Activated CD4-positive, alpha-beta T cell treated with anti-CD3 and anti-CD28 coated beads for 36 hours (primary cell): ENCODE data around the gene RNF130. TPM values are rescaled to one million over a fixed set of nuclear protein-coding genes. Genes with fewer than 3 reads are reported as not detected.

ENCODE experiments used
- ATAC-seq: fragments of 200-7000 bp; cut with Tn5 transposase; one replicate; pipeline ENCODE4 v1.10.0; 2021; ENCODE audit warnings: mild to moderate bottlenecking, moderate library complexity
- CTCF ChIA-PET: fragments of 350-600 bp; sonication (Branson Sonifier 250); formaldehyde crosslinking; loops from one replicate; lab custom pipeline; 2021; ENCODE audit warnings: antibody characterized with exemption; lab: Charles Lee
- POLR2A ChIA-PET: fragments of 350-600 bp; sonication (Branson Sonifier 250); formaldehyde crosslinking; loops from one replicate; lab custom pipeline; 2021; ENCODE audit warnings: antibody characterized with exemption, inconsistent platforms; lab: Charles Lee
- DNase-seq: peaks from one replicate; pipeline ENCODE4 v3.0.0-alpha.2; 2020
- H3K27ac Mint-ChIP-seq: one replicate; pipeline ENCODE4 v1.8.0; 2021; ENCODE audit warnings: mixed read lengths
- H3K27me3 Mint-ChIP-seq: one replicate; pipeline ENCODE4 v1.8.0; 2021; ENCODE audit warnings: mixed read lengths
- H3K36me3 Mint-ChIP-seq: one replicate; pipeline ENCODE4 v1.8.0; 2021; ENCODE audit warnings: low read depth, mixed read lengths
- H3K4me1 Mint-ChIP-seq: one replicate; pipeline ENCODE4 v1.8.0; 2021; ENCODE audit warnings: mixed read lengths
- H3K4me3 Mint-ChIP-seq: one replicate; pipeline ENCODE4 v1.8.0; 2021; ENCODE audit warnings: mild to moderate bottlenecking, moderate library complexity, mixed read lengths
- H3K9me3 Mint-ChIP-seq: one replicate; pipeline ENCODE4 v1.8.0; 2021; ENCODE audit warnings: low read depth, mixed read lengths
- intact Hi-C, 2 experiments: fragments of 100-400 bp; cut with DNase I in 1 of 2; cut with micrococcal nuclease in 1 of 2; formaldehyde crosslinking; loops; one replicate each; pipeline versions ENCODE4 v1.14.2 to v1.15.1; 2022 to 2024; cut with DNase I, micrococcal nuclease
- total RNA-seq, 2 experiments: library from RNA; stranded (reverse); gene quantifications; one replicate each; pipeline ENCODE4 v1.2.3, GENCODE V29; 2021

Gene RNF130, protein sequence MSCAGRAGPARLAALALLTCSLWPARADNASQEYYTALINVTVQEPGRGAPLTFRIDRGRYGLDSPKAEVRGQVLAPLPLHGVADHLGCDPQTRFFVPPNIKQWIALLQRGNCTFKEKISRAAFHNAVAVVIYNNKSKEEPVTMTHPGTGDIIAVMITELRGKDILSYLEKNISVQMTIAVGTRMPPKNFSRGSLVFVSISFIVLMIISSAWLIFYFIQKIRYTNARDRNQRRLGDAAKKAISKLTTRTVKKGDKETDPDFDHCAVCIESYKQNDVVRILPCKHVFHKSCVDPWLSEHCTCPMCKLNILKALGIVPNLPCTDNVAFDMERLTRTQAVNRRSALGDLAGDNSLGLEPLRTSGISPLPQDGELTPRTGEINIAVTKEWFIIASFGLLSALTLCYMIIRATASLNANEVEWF
- 10 to 100 TPM; 10.3 to 13.3 TPM for total RNA-seq

DNA sequence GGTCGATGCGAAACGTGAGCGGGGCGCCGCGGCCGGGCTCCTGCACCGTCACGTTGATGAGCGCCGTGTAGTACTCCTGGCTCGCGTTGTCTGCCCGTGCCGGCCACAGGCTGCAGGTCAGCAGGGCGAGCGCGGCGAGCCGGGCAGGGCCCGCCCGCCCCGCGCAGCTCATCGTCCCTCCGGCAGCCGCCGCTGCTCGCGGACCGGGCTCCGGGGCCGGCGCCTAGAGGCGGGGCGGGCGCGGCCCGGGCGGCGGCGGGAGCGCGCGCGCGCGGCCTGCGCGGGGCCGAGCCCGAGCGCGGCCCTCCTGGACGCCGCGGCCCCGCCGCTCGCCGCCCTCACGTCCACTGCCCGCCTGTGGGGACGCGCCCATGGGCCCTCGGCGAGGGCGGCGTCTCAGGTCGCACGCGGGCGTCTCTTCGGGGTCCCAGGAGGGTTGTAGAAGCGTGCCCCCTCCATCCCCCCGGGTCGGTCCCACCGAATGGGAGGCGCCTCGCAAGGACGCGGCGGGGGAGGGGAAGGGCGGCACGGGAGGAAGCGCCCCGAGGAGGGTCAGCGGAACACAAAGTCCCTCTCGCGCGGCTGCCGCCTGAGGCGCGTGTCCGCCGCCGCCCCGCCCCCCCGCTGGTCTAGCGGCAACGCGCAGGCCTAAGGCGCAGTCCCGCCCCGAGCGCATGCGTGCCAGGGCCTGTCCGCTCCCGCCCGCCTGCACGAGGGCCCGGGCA, at the start of gene RNF130:
Gene RNF130 (minus strand): TSS at position 229 of the 725 bp plus-strand sequence. CDS start 57 bp downstream, at position 172.
- H3K36me3 Mint-ChIP-seq: peaks cover 1% of the 10 kb centered on the region
- intact Hi-C loops: loop anchor here in 1 of 2 experiments (1.0 to 5.0 kb wide), 8 partner anchors 19 to 521 kb away; partner anchors contain the start of genes CANX, HNRNPH1, MRNIP and RUFY1

DNA sequence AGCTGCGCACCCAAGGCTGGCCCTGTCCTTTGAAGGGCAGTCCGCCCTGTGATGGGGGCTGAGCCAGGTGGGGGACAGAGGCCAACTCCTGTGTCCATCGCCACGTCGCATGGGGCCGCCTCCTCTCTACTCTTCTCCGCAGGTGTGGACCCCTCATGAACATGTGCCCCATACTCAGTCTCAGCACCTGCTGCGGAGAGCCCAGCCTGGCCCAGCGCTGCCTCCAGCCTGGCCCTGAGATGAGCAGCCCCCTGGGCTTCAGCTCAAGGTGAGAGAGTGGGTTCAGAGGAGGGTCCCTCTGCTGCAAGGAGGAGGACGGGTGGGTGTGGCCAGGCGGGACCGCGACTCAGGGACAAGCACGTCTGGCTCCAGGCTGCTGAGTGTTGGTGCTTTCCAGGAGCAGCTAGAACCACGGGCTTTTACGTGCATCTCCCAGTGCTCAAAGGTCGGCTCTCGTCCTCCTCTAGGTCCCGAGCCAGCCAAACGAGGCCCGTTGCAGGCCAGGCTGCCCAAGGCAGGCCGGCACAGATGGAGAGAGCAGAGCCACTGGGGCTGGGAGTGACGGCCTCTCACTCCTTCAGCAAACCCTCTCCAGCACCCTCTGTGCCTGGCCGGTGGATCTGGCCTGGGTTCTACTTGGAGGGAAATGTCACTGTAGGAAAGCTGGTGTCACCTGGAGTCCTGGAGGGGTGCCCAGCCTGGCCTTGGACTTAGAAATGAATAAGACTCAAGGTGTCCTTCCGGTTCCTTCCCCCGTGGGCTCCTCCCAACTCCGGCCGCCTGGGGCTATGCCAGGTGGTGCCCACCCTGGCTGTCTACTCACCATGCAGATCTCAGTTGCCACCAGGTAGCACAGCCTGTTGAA, 48.9 kb upstream of the RNF130 start:
- no peak for ATAC-seq
- Mint-ChIP-seq H3K9me3 (no peaks in the 10 kb centered on the region), H3K36me3 (no peaks in the 10 kb centered on the region), H3K4me3 (no peak overlapping the region), H3K27me3 (peaks cover 7% of the 10 kb centered on the region), H3K4me1 (no peaks in the 10 kb centered on the region), H3K27ac (no peak overlapping the region)
- POLR2A ChIA-PET: no interaction called here
- DNase-seq: no peak
- CTCF ChIA-PET: no interaction called here
- intact Hi-C loops: no loop called here

More for the DNA sequence above, at the start of gene RNF130:
- peak; percentile 79 for ATAC-seq
- Mint-ChIP-seq H3K27ac (peak within 1 kb of the TSS; percentile 44), H3K4me1 (peaks cover 29% of the 10 kb centered on the region), H3K4me3 (peak within 1 kb of the TSS; percentile 80), H3K9me3 (peaks cover 2% of the 10 kb centered on the region), H3K27me3 (no peaks in the 10 kb centered on the region)
- ChIA-PET POLR2A (interaction anchor here (0.7 kb wide), 1 partner anchor 149 kb away, joined by 5 read pairs; no protein-coding TSS in a partner anchor), CTCF (no interaction called here)
- peak; percentile 93 for DNase-seq

DNA sequence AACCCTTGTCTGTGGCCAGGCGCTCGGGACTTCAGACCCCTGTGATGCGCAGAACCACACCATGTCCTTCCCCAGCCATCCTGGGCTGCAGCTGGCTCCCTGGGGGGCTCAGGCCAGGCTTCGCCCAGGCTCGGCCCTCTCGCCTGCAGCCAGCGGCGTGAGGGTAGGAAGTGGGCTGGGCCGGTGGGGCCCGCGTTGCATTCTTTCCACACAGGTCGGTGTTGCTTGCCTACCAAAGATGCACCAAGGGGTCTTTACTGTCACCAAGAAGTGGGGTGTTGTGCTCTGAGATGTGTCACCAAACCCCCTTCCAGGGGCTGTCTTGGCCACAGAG, 48.3 kb upstream of the RNF130 start:
- H3K27me3 Mint-ChIP-seq: peaks cover 7% of the 10 kb centered on the region
- CTCF ChIA-PET: no interaction called here

DNA sequence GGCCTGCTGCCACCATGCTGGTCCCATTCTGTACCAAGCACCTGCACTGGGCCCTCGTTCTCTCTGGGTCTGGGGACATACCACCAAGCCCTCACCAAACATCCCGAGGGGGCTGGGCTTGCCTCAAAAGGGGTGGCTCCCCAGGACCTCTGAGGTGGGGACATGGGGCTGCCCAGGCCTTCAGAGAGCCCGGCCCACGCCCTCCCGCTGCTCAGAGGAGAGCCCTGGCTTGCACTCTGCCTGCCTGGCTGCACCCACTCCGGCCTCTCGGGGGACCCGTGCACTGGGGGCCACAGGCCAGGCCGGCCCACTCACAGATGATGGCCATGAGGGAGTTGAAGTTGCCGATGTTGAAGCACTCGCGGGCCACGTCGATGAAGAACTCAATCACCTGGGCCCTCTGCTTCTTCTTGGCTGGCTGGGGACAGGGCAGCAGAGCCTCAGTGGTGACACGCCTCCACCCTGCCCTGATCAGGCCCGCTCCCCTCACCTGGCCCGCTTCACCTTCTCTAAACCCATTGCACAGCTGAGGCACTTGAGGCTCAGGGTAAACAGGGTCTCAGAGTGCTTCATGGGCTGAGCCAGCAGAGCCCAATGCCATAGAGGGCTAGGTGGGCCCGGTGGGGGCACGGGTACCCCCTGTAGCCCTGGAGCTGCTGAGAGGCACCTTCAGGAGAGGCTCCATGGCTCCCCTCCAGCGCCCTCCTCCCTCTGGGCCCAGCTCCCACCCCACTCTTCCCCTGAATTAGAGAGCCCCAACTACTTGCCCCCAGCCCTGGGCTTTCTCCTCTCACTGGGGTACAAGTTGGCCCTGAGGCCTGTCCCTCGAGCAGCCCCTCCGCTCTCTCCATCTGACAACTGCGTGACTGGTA, 47.7 kb upstream of the RNF130 start:
- CTCF ChIA-PET: no interaction called here
- intact Hi-C loops: no loop called here

More for the DNA sequence above, 48.3 kb upstream of the RNF130 start:
- intact Hi-C loops: no loop called here
- Mint-ChIP-seq H3K4me3 (no peak overlapping the region), H3K4me1 (no peaks in the 10 kb centered on the region), H3K9me3 (no peaks in the 10 kb centered on the region), H3K27ac (no peak overlapping the region), H3K36me3 (no peaks in the 10 kb centered on the region)
- POLR2A ChIA-PET: no interaction called here
- no peak for ATAC-seq
- no peak for DNase-seq

DNA sequence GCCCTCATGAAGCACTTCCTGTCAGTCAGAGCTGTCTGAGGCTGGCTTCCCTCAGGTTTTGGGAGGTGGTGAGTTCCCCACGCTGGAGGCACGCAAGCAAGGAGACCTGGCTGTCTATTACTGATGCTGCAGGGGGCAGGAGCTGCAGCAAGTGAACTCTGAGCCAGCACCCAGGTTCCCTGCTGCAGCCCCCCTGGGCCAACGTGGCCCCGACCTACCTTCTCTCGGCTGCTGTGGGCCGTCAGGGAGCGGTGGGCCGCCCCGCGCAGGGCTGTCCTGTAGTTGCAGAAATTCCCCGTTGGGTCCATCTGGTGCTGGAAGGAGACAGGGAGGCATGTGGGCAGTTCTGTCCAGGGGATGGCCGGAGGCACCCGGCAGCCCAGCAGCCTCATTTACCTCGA, 46.8 kb upstream of the RNF130 start:
- no peak for ATAC-seq
- Mint-ChIP-seq H3K27me3 (peaks cover 5% of the 10 kb centered on the region), H3K27ac (no peak overlapping the region), H3K9me3 (no peaks in the 10 kb centered on the region), H3K36me3 (no peaks in the 10 kb centered on the region), H3K4me1 (no peaks in the 10 kb centered on the region), H3K4me3 (no peak overlapping the region)
- intact Hi-C loops: no loop called here
- no peak for DNase-seq
- ChIA-PET CTCF (no interaction called here), POLR2A (no interaction called here)

More for the DNA sequence above, 47.7 kb upstream of the RNF130 start:
- ATAC-seq: no peak
- H3K9me3 Mint-ChIP-seq: no peaks in the 10 kb centered on the region
- no peak for DNase-seq
- H3K4me3 Mint-ChIP-seq: no peak overlapping the region
- H3K36me3 Mint-ChIP-seq: no peaks in the 10 kb centered on the region
- H3K27ac Mint-ChIP-seq: no peak overlapping the region
- peaks cover 7% of the 10 kb centered on the region for H3K27me3 Mint-ChIP-seq
- H3K4me1 Mint-ChIP-seq: no peaks in the 10 kb centered on the region
- POLR2A ChIA-PET: no interaction called here

DNA sequence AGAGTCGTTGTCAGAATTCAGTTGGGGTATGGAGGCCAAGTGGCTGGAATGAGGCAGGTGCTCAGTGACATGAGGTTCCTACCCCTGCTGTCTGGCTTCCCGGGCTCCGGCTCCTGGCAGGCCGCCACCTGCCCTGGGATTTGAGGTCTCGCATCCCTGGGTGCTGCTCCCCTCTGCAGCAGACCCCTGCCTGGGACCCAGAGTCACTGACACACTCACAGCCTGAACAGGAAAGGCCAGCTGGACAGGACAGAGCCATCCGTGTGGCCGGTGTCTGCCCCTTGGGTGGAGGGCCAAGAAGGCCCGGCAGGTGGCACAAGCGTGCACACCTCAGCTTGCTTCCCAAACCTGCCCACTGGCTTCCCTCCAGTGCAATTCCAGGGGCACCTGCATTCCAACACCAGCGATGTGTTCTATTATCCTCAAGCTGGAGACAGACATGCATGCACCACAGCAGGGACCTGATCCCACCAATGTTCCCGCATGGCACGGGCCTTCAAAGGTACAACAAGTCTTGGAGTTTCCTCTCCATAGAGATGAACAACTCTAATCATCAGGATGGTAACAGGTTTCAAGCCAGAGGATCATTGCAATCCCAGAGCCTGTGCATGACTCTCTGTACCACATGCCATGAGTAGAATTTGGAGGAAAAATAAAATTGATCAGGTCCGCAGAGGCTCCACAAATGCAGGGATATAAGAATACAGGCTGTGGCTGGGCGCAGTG, 45.6 kb upstream of the RNF130 start:
- DNase-seq (no peak), ATAC-seq (no peak)
- ChIA-PET CTCF (interaction anchor here (0.6 kb wide), 1 partner anchor 149 kb away, joined by 4 read pairs; no protein-coding TSS in a partner anchor), POLR2A (no interaction called here)
- Mint-ChIP-seq H3K9me3 (no peaks in the 10 kb centered on the region), H3K27ac (no peak overlapping the region), H3K4me1 (no peaks in the 10 kb centered on the region), H3K4me3 (no peak overlapping the region), H3K27me3 (no peaks in the 10 kb centered on the region), H3K36me3 (no peaks in the 10 kb centered on the region)
- intact Hi-C loops: no loop called here

DNA sequence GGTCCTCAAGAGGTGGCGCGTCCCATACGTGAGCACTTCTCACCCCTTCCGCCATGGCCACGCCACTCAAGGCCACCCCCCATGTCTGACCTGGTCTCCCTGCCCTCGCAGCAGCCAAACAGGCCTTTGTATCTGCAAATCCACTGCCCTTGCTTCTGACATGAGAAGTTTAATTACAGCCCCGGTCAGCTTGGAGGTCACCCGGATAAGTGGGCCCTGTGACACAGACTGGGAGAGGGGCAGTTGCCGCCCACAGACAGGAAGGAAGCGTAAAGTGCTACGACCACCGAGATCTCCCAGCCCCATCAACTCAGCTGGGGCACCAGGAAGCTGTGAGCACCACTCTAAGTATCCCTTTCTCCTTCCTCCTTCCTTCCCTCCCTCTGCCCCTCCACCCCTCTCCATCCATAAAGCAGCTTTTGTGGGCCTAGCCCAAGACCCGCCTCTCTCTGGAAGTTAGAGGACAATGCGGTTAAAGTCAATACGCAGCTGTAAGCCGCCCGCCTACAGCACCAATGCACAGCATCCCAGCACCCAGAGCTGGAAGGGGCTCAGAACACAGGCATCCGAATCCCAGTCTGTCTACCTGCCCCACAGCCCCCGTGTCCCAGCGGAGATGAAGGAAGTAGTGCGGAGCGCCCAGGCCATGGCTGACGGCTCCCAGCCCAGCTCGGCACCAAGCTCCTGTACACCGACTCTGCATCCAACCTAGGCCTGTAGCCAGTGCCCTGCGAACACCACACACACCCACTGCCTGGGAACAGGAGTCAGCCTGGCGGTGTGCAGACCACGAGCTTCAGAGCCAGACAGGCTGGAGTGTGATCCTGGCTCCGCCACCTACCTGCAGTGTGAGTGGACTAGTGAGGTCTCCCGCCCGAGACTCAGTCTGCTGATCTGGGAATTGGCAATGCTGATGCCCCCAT, 44.8 kb upstream of the RNF130 start:
- POLR2A ChIA-PET: no interaction called here
- DNase-seq (no peak), ATAC-seq (no peak)
- Mint-ChIP-seq H3K36me3 (no peaks in the 10 kb centered on the region), H3K27me3 (no peaks in the 10 kb centered on the region), H3K4me1 (no peaks in the 10 kb centered on the region), H3K9me3 (no peaks in the 10 kb centered on the region), H3K27ac (no peak overlapping the region), H3K4me3 (no peak overlapping the region)
- CTCF ChIA-PET: interaction anchor here (0.6 kb wide), 1 partner anchor 150 kb away, joined by 4 read pairs; no protein-coding TSS in a partner anchor
- intact Hi-C loops: no loop called here

DNA sequence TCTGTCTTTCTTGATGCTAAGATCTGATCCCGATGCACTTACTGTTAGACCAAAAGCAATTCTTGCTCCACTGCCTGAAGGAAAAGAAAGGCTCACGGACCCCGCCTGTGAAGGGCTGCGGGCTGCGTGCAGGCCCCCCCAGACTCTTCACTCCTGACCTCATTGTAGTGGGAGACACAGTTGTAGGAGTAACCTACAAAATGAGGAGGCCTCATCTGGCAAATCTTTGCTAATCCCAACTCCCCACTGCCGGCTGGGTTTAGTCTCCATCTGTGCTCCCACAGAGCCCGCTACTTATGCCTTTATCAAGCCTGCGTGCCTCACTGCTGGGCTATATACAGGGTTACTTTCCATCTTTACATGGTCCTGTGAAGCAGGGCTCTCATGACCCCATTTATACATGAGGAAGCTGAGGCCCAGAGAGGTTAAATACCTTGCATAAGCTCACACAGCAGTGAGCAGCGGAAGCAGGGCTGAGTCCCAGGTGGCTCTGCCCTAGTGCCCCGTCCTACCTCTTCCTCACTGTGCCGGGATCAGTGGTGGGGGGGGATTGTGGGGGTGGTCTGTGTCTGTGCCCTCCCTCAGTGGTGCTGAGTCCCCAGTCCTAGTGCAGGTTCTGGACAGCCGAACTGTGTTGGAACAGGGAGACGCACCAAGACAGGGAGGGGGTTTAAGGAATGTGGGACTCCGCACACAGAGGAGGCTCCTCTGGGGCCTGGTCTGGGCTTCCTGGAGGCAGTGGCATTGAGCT, 43.9 kb upstream of the RNF130 start:
- POLR2A ChIA-PET: no interaction called here
- CTCF ChIA-PET: no interaction called here
- no peak overlapping the region for H3K4me3 Mint-ChIP-seq
- DNase-seq (no peak), ATAC-seq (no peak)
- no peak overlapping the region for H3K27ac Mint-ChIP-seq
- H3K36me3 Mint-ChIP-seq: no peaks in the 10 kb centered on the region
- H3K27me3 Mint-ChIP-seq: no peaks in the 10 kb centered on the region
- H3K4me1 Mint-ChIP-seq: no peaks in the 10 kb centered on the region
- no peaks in the 10 kb centered on the region for H3K9me3 Mint-ChIP-seq
- intact Hi-C loops: no loop called here

DNA sequence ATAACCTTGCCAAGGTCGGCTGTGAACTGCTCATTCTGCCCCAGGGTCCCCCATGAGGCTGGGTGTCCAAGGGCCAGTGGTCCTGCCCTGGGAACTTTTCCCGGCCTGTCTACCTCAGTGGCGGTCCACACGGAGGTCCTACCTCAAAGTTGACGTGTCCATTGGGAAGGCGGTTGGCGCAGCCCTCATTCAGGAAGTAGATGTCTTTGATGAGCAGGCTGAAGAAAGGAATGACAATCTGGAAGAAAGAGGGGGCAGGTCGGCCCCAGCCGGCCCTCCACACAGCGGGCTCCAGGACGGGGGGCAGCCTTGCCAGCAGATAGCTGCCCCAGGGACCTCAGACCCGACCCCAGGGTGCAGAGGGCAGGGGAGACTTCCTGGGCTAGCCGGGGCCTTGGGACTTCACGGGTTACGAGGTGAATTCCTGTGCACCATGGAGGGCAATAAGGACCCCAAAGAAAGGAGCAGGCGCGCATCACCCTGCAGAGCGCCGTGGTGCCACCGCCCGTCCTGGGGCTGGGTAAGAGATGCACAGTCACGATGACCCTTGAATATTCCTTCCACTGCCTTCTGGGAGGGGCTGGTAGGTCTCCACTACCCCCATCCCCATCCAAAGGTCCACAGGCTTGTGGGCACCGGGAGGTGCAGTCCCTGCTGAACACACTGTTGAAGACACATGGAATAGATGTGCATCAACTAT, 42.9 kb upstream of the RNF130 start:
- intact Hi-C loops: no loop called here
- ChIA-PET POLR2A (no interaction called here), CTCF (no interaction called here)
- ATAC-seq: no peak
- Mint-ChIP-seq H3K9me3 (no peaks in the 10 kb centered on the region), H3K4me3 (no peak overlapping the region), H3K4me1 (no peaks in the 10 kb centered on the region), H3K27ac (no peak overlapping the region), H3K36me3 (no peaks in the 10 kb centered on the region), H3K27me3 (peaks cover under 1% of the 10 kb centered on the region)
- DNase-seq: no peak
